MCF 10A (cell line): ENCODE data around the gene IRAK2. TPM values are rescaled to one million over a fixed set of nuclear protein-coding genes. Genes with fewer than 3 reads are reported as not detected.

Experiments used
- BruUV-seq: library from RNA; stranded (reverse); fragments of 400-500 nt; replicated peaks from 2 replicates; lab custom pipeline; 2021; lab: Mats Ljungman, UMichigan
- CTCF ChIA-PET: fragments of 300-600 bp; sonication (Branson Sonifier 250); formaldehyde crosslinking; extraction: SDS; loops from one replicate; lab custom pipeline; 2021; ENCODE audit warnings: antibody characterized with exemption, inconsistent platforms; lab: Yijun Ruan, JAX
- POLR2A ChIA-PET: fragments of 300-600, 350-650 bp; sonication (Branson Sonifier 250); formaldehyde crosslinking; extraction: SDS; loops from one replicate; lab custom pipeline; 2020; ENCODE audit warnings: antibody characterized with exemption, inconsistent platforms; lab: Yijun Ruan, JAX
- DNase-seq: peaks from one replicate; pipeline ENCODE4 v3.0.0-alpha.2; 2018; ENCODE audit not compliant: unreplicated experiment
- H3K27ac Mint-ChIP-seq: one replicate; pipeline ENCODE4 v1.8.0; 2022; ENCODE audit warnings: mild to moderate bottlenecking, low read depth, mixed read lengths; ENCODE audit not compliant: unreplicated experiment
- H3K27me3 Mint-ChIP-seq: one replicate; pipeline ENCODE4 v1.8.0; 2022; ENCODE audit warnings: mixed read lengths; ENCODE audit not compliant: insufficient read depth, unreplicated experiment
- H3K36me3 Mint-ChIP-seq: one replicate; pipeline ENCODE4 v1.8.0; 2022; ENCODE audit warnings: mild to moderate bottlenecking, moderate library complexity, mixed read lengths; ENCODE audit not compliant: insufficient read depth, unreplicated experiment
- H3K4me1 Mint-ChIP-seq: one replicate; pipeline ENCODE4 v1.8.0; 2022; ENCODE audit warnings: mixed read lengths; ENCODE audit not compliant: insufficient read depth, unreplicated experiment
- H3K4me3 Mint-ChIP-seq: one replicate; pipeline ENCODE4 v1.8.0; 2022; ENCODE audit warnings: mild to moderate bottlenecking, moderate library complexity, mixed read lengths; ENCODE audit not compliant: unreplicated experiment
- H3K9me3 Mint-ChIP-seq: one replicate; pipeline ENCODE4 v1.8.0; 2022; ENCODE audit warnings: mixed read lengths; ENCODE audit not compliant: unreplicated experiment
- intact Hi-C: fragments of 100-400 bp; cut with micrococcal nuclease; formaldehyde crosslinking; loops from 2 replicates; pipeline ENCODE4 v1.14.1; 2022
- total RNA-seq: library from RNA; stranded (reverse); gene quantifications from 2 replicates; pipeline ENCODE4 v1.2.3, GENCODE V29; 2022
- TF ChIP-seq, protein P1 (sequence below): fragments of 200-600 bp; IDR thresholded peaks from one replicate; pipeline ENCODE4 v1.8.0; 2022; ENCODE audit warnings: antibody characterized with exemption, mild to moderate bottlenecking; ENCODE audit not compliant: unreplicated experiment

Gene IRAK2
- total RNA-seq, 1 experiment from 2014 or later, result 6.0 TPM

DNA sequence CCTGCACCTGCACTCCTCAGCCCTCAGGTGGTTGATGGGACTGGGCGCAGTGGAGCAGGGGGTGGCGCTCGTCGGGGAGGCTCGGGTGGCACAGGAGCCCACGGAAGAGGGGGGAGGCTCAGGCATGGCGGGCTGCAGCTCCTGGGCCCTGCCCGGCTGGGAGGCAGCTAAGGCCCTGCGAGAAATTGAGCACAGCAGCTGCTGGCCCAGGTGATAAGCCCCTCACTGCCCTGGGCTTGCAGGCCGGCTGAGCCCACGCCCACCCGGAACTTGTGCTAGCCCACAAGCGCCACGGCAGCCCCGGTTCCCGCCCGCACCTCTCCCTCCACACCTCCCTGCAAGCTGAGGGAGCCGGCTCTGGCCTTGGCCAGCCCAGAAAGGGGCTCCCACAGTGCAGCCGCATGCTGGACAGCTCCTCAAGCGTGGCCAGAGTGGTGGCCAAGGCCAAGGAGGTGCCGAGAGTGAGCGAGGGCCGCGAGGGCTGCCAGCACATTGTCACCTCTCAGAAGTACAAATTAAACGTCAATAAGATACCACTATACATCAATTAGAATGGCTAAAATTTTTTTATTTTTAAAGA lies 28.2 kb upstream of the IRAK2 start:
- Mint-ChIP-seq H3K9me3 (no peaks in the 10 kb centered on the region), H3K27ac (no peak overlapping the region), H3K27me3 (no peaks in the 10 kb centered on the region), H3K36me3 (peaks cover 7% of the 10 kb centered on the region), H3K4me1 (no peaks in the 10 kb centered on the region), H3K4me3 (no peak overlapping the region)
- intact Hi-C loops, result no loop called here
- POLR2A ChIA-PET, result no interaction called here
- DNase-seq, result no peak
- TF ChIP-seq, protein P1, sequence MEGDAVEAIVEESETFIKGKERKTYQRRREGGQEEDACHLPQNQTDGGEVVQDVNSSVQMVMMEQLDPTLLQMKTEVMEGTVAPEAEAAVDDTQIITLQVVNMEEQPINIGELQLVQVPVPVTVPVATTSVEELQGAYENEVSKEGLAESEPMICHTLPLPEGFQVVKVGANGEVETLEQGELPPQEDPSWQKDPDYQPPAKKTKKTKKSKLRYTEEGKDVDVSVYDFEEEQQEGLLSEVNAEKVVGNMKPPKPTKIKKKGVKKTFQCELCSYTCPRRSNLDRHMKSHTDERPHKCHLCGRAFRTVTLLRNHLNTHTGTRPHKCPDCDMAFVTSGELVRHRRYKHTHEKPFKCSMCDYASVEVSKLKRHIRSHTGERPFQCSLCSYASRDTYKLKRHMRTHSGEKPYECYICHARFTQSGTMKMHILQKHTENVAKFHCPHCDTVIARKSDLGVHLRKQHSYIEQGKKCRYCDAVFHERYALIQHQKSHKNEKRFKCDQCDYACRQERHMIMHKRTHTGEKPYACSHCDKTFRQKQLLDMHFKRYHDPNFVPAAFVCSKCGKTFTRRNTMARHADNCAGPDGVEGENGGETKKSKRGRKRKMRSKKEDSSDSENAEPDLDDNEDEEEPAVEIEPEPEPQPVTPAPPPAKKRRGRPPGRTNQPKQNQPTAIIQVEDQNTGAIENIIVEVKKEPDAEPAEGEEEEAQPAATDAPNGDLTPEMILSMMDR, result no peak
- CTCF ChIA-PET, result interaction anchor here (0.7 kb wide), 1 partner anchor 123 kb away, joined by 3 read pairs; no protein-coding TSS in a partner anchor
- no TSS peak for BruUV-seq

DNA sequence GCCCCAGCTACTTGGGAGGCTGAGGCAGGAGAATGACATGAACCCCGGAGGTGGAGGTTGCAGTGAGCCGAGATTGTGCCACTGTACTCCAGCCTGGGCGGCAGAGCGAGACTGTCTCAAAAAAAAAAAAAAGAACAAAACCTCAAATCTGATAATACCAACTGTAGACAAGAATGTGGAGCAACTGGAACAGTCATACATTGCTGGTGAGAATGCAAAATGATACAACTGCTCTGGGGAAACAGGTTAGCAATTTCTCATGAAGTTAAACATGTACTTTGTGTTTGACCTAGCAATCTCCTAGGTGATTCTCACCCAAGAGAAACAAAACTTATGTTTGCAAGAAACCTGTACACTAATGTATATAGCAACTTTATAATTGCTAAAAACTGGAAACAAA lies 27.5 kb upstream of the IRAK2 start:
- POLR2A ChIA-PET, result no interaction called here
- peaks cover 10% of the 10 kb centered on the region for H3K36me3 Mint-ChIP-seq
- no peaks in the 10 kb centered on the region for H3K4me1 Mint-ChIP-seq
- no peak for DNase-seq
- H3K9me3 Mint-ChIP-seq, result no peaks in the 10 kb centered on the region
- intact Hi-C loops, result no loop called here
- no peak overlapping the region for H3K27ac Mint-ChIP-seq
- TF ChIP-seq, protein P1, result no peak
- no peaks in the 10 kb centered on the region for H3K27me3 Mint-ChIP-seq
- BruUV-seq, result no TSS peak
- H3K4me3 Mint-ChIP-seq, result no peak overlapping the region
- CTCF ChIA-PET, result interaction anchor here (0.6 kb wide), 1 partner anchor 23 kb away, joined by 3 read pairs; no protein-coding TSS in a partner anchor

- intact Hi-C loops, result no loop called here
- H3K27ac Mint-ChIP-seq, result peak overlapping the region; percentile 92
- ChIA-PET POLR2A (interaction anchor here (0.5 to 3.8 kb wide), 25 partner anchors 10 to 1197 kb away, joined by 3 to 41 read pairs (median 4); partner anchors contain the start of genes ARPC4, BRK1, RPUSD3 and TADA3), CTCF (interaction anchor here (0.6 to 0.8 kb wide), 4 partner anchors 77 to 164 kb away, joined by 3 to 4 read pairs (median 3); no protein-coding TSS in a partner anchor)
- BruUV-seq, result no TSS peak
- peaks cover 6% of the 10 kb centered on the region for H3K4me1 Mint-ChIP-seq
- H3K9me3 Mint-ChIP-seq, result no peaks in the 10 kb centered on the region
- peak overlapping the region; percentile 86 for H3K4me3 Mint-ChIP-seq
- DNase-seq, result no peak
- H3K27me3 Mint-ChIP-seq, result no peaks in the 10 kb centered on the region
- TF ChIP-seq, protein P1, result no peak
- peaks cover 36% of the 10 kb centered on the region for H3K36me3 Mint-ChIP-seq
Measured at GRCh38 chr3:10140996-10141546, 23.6 kb upstream of the IRAK2 start.
